Measurements from ENCODE around the gene FOXE1.

FOXE1 gene

DNA sequence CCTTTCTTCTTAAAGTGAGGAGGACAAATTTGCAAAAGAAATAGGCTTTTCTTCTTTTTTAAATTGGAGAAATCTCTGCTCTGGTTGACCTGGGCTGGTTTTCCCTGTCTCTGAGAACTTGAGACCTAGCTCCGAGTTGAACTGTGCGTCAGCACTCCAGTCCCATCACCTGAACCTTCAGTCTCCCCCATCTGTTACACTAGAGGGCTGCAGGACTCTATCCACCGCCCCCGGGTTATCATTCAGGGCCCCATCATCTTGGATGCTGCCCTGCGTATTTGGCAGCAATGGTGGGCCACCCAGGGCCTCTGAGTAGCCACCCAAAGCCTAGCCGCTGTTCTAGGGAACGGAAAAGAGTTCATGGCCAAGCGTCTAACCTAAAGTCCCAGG, 2.5 kb downstream of the FOXE1 start:
- no peak overlapping the region for H3K27ac ChIP-seq (replicated peaks)
- no peak overlapping the region for H3K4me3 ChIP-seq (replicated peaks; ENCODE audit: insufficient read depth, low read length)
- TF ChIP-seq SPI1 (IDR thresholded peaks at IDR 0.05; ENCODE audit: borderline replicate concordance, low read depth) (no peak), POLR2AphosphoS5 (IDR thresholded peaks at IDR 0.05; ENCODE audit: low read depth) (no peak), GABPA (IDR thresholded peaks at IDR 0.05; ENCODE audit: low read depth) (no peak)
- TF ChIP-seq, protein P1, sequence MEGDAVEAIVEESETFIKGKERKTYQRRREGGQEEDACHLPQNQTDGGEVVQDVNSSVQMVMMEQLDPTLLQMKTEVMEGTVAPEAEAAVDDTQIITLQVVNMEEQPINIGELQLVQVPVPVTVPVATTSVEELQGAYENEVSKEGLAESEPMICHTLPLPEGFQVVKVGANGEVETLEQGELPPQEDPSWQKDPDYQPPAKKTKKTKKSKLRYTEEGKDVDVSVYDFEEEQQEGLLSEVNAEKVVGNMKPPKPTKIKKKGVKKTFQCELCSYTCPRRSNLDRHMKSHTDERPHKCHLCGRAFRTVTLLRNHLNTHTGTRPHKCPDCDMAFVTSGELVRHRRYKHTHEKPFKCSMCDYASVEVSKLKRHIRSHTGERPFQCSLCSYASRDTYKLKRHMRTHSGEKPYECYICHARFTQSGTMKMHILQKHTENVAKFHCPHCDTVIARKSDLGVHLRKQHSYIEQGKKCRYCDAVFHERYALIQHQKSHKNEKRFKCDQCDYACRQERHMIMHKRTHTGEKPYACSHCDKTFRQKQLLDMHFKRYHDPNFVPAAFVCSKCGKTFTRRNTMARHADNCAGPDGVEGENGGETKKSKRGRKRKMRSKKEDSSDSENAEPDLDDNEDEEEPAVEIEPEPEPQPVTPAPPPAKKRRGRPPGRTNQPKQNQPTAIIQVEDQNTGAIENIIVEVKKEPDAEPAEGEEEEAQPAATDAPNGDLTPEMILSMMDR (IDR thresholded peaks at IDR 0.05; ENCODE audit: insufficient read depth, low read length) = no peak
- TF ChIP-seq, protein P2, sequence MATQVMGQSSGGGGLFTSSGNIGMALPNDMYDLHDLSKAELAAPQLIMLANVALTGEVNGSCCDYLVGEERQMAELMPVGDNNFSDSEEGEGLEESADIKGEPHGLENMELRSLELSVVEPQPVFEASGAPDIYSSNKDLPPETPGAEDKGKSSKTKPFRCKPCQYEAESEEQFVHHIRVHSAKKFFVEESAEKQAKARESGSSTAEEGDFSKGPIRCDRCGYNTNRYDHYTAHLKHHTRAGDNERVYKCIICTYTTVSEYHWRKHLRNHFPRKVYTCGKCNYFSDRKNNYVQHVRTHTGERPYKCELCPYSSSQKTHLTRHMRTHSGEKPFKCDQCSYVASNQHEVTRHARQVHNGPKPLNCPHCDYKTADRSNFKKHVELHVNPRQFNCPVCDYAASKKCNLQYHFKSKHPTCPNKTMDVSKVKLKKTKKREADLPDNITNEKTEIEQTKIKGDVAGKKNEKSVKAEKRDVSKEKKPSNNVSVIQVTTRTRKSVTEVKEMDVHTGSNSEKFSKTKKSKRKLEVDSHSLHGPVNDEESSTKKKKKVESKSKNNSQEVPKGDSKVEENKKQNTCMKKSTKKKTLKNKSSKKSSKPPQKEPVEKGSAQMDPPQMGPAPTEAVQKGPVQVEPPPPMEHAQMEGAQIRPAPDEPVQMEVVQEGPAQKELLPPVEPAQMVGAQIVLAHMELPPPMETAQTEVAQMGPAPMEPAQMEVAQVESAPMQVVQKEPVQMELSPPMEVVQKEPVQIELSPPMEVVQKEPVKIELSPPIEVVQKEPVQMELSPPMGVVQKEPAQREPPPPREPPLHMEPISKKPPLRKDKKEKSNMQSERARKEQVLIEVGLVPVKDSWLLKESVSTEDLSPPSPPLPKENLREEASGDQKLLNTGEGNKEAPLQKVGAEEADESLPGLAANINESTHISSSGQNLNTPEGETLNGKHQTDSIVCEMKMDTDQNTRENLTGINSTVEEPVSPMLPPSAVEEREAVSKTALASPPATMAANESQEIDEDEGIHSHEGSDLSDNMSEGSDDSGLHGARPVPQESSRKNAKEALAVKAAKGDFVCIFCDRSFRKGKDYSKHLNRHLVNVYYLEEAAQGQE (IDR thresholded peaks at IDR 0.05; ENCODE audit: insufficient replicate concordance, low read depth) = no peak
- H3K27me3 ChIP-seq (ENCODE audit: insufficient read depth, poor library complexity, severe bottlenecking) = peaks cover 77% of the 10 kb centered on the region
- no peak for DNase-seq (ENCODE audit: low read depth in 1 of 2, low spot score in 1 of 2)

- Histone ChIP-seq H3K4me3 (replicated peaks; ENCODE audit: insufficient read depth, low read length) (no peak overlapping the region), H3K27ac (replicated peaks) (no peak overlapping the region), H3K27me3 (ENCODE audit: insufficient read depth, poor library complexity, severe bottlenecking) (peaks cover 73% of the 10 kb centered on the region)
- TF ChIP-seq GABPA (IDR thresholded peaks at IDR 0.05; ENCODE audit: low read depth) (no peak), POLR2AphosphoS5 (IDR thresholded peaks at IDR 0.05; ENCODE audit: low read depth) (no peak), SPI1 (IDR thresholded peaks at IDR 0.05; ENCODE audit: borderline replicate concordance, low read depth) (no peak)
- TF ChIP-seq, protein P1 (IDR thresholded peaks at IDR 0.05; ENCODE audit: insufficient read depth, low read length) = no peak
- TF ChIP-seq, protein P2 (IDR thresholded peaks at IDR 0.05; ENCODE audit: insufficient replicate concordance, low read depth) = no peak
- DNase-seq (ENCODE audit: low read depth in 1 of 2, low spot score in 1 of 2) = no peak
Measured at GRCh38 chr9:97855899-97856298, 2.9 kb downstream of the FOXE1 start.

DNA sequence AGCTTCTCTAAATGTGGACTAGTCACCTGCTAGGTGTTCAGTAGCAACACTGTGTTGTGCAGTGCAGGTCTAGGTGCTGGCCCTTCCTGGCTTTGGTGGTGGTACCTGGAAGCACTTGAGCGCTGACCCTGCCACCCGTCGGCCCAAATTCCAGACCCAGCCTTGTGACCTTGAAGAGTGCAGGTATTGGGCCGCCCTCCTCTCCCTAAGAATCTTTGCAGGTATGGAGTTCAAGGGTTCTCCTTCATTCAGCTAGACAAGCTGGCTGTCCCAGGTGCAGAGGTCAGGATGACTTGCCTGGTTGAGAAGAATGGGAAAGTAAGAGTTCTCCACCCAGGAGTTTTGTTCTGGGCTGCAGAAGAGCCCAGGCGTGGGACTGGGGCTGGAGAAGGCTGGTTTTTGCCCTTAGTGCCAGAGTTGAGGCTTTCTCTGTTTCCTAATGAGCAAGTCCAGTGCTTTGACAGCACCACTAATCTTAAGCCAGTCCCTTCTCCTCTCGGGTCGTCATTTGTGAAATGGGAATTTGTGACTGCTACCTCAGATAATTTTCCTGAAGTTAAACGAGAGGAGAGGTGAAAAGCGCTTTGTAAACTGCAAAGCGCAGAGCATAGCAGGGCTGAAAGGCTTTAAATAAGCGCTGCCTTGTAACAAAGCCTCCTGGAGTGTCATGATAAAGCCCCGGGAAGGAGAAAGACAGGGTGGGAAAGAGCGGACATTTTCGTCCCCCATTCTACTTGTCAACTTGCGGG, 4.0 kb downstream of the FOXE1 start:
- peaks cover 65% of the 10 kb centered on the region for H3K27me3 ChIP-seq (ENCODE audit: insufficient read depth, poor library complexity, severe bottlenecking)
- TF ChIP-seq POLR2AphosphoS5 (IDR thresholded peaks at IDR 0.05; ENCODE audit: low read depth) (no peak), GABPA (IDR thresholded peaks at IDR 0.05; ENCODE audit: low read depth) (no peak), SPI1 (IDR thresholded peaks at IDR 0.05; ENCODE audit: borderline replicate concordance, low read depth) (no peak)
- TF ChIP-seq, protein P1 (IDR thresholded peaks at IDR 0.05; ENCODE audit: insufficient read depth, low read length) = no peak
- TF ChIP-seq, protein P2 (IDR thresholded peaks at IDR 0.05; ENCODE audit: insufficient replicate concordance, low read depth) = no peak
- no peak for DNase-seq (ENCODE audit: low read depth in 1 of 2, low spot score in 1 of 2)
- H3K4me3 ChIP-seq (replicated peaks; ENCODE audit: insufficient read depth, low read length) = no peak overlapping the region
- H3K27ac ChIP-seq (replicated peaks) = no peak overlapping the region
